ENCODE data around the gene ZNF555.

The ZNF555 gene

GRCh38 chr19:2887391-2887914, 46.2 kb downstream of the ZNF555 start:
- TF ChIP-seq REST (IDR thresholded peaks at IDR 0.05; ENCODE audit: insufficient read depth in 1 of 2, low read depth in 2 of 2, low read length in 2 of 2) (no peak), POLR2AphosphoS5 (IDR thresholded peaks at IDR 0.05; ENCODE audit: low read depth, low read length) (no peak), TAF1 (IDR thresholded peaks at IDR 0.05; ENCODE audit: borderline replicate concordance, insufficient read depth, low read length) (no peak), SIN3A (IDR thresholded peaks at IDR 0.05; ENCODE audit: borderline replicate concordance, insufficient read depth, low read length) (no peak), FOXP2 (optimal IDR thresholded peaks at IDR 0.05; ENCODE audit: borderline replicate concordance, extremely low read depth, extremely low read length, insufficient read depth) (no peak)

- no peak for TF ChIP-seq TAF1 (IDR thresholded peaks at IDR 0.05; ENCODE audit: borderline replicate concordance, insufficient read depth, low read length)
- TF ChIP-seq FOXP2 (optimal IDR thresholded peaks at IDR 0.05; ENCODE audit: borderline replicate concordance, extremely low read depth, extremely low read length, insufficient read depth) = no peak
- no peak for TF ChIP-seq REST (IDR thresholded peaks at IDR 0.05; ENCODE audit: insufficient read depth in 1 of 2, low read depth in 2 of 2, low read length in 2 of 2)
- TF ChIP-seq SIN3A (IDR thresholded peaks at IDR 0.05; ENCODE audit: borderline replicate concordance, insufficient read depth, low read length) = no peak
- TF ChIP-seq POLR2AphosphoS5 (IDR thresholded peaks at IDR 0.05; ENCODE audit: low read depth, low read length) = no peak
These were observed 47.5 kb downstream of the ZNF555 start for GRCh38 chr19:2888731-2889224.

- TF ChIP-seq FOXP2 (optimal IDR thresholded peaks at IDR 0.05; ENCODE audit: borderline replicate concordance, extremely low read depth, extremely low read length, insufficient read depth) (no peak), REST (IDR thresholded peaks at IDR 0.05; ENCODE audit: insufficient read depth in 1 of 2, low read depth in 2 of 2, low read length in 2 of 2) (no peak), POLR2AphosphoS5 (IDR thresholded peaks at IDR 0.05; ENCODE audit: low read depth, low read length) (no peak), TAF1 (IDR thresholded peaks at IDR 0.05; ENCODE audit: borderline replicate concordance, insufficient read depth, low read length) (no peak), SIN3A (IDR thresholded peaks at IDR 0.05; ENCODE audit: borderline replicate concordance, insufficient read depth, low read length) (no peak)
These were observed 55.4 kb downstream of the ZNF555 start for GRCh38 chr19:2896694-2897093.

- TF ChIP-seq SIN3A (IDR thresholded peaks at IDR 0.05; ENCODE audit: borderline replicate concordance, insufficient read depth, low read length) (no peak), FOXP2 (optimal IDR thresholded peaks at IDR 0.05; ENCODE audit: borderline replicate concordance, extremely low read depth, extremely low read length, insufficient read depth) (peak; percentile 10), REST (IDR thresholded peaks at IDR 0.05; ENCODE audit: insufficient read depth in 1 of 2, low read depth in 2 of 2, low read length in 2 of 2) (no peak), POLR2AphosphoS5 (IDR thresholded peaks at IDR 0.05; ENCODE audit: low read depth, low read length) (peak; percentile 63; the same call in 1 of the 2 replicates), TAF1 (IDR thresholded peaks at IDR 0.05; ENCODE audit: borderline replicate concordance, insufficient read depth, low read length) (no peak)
These were observed 59.3 kb downstream of the ZNF555 start, which contains the start of gene ZNF57 for GRCh38 chr19:2900296-2901252. ZNF57 (plus strand) TSS chr19:2900928; CDS start chr19:2901046, 118 bp downstream.
